GM12874 (cell line): ENCODE results near the gene FABP3.

Source experiments
- TF ChIP-seq, protein P1 (sequence below): IDR thresholded peaks from 2 replicates; pipeline ENCODE4 v1.5.1; 2011; ENCODE audit warnings: low read depth, mild to moderate bottlenecking, control low read depth, low read length, moderate library complexity; ENCODE audit not compliant: insufficient read depth

The FABP3 gene

DNA sequence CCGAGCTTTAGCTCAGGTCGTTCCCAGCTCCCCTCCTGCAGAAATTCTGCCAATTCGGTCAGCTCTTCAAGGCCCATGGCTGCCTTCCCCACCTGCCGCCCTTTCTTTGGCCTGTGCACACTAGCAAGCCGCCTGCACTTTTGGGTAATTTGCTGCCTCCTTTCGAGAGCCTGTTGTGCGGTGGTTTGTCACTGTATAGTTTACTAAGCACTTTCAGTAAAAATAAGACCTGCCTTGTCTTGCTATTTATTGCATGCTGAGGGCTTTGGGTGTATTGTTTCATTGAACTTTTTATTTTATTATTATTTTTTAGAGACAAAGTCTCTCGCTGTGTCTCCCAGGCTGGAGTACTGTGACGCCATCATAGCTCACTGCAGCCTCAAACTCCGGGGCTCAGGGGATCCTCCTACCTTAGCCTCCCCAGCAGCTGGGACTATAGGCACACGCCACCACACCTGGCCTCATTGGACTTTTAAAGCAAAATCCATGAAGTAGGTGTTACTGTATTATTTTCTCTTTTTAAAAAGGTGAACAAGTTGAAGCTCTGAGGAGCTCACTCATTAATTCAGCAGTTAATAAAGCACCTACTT, 1.1 kb upstream of the FABP3 start:
- TF ChIP-seq, protein P1, sequence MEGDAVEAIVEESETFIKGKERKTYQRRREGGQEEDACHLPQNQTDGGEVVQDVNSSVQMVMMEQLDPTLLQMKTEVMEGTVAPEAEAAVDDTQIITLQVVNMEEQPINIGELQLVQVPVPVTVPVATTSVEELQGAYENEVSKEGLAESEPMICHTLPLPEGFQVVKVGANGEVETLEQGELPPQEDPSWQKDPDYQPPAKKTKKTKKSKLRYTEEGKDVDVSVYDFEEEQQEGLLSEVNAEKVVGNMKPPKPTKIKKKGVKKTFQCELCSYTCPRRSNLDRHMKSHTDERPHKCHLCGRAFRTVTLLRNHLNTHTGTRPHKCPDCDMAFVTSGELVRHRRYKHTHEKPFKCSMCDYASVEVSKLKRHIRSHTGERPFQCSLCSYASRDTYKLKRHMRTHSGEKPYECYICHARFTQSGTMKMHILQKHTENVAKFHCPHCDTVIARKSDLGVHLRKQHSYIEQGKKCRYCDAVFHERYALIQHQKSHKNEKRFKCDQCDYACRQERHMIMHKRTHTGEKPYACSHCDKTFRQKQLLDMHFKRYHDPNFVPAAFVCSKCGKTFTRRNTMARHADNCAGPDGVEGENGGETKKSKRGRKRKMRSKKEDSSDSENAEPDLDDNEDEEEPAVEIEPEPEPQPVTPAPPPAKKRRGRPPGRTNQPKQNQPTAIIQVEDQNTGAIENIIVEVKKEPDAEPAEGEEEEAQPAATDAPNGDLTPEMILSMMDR = no peak

DNA sequence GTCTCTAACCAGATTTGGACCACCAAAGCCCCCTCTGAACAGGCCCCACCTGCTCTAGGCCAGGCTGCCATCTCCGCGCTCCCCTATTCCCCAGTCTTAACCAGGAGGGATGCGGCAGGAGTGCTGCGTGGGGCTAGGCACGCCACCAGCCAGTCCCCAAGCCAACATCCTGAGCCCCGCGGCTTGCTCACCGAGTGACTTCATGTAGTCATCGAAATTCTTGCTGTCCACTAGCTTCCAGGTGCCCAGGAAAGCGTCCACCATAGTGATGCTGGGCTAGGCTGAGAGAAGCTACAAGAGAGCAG, 173 bp downstream of the FABP3 start:
- TF ChIP-seq, protein P1 = no peak

DNA sequence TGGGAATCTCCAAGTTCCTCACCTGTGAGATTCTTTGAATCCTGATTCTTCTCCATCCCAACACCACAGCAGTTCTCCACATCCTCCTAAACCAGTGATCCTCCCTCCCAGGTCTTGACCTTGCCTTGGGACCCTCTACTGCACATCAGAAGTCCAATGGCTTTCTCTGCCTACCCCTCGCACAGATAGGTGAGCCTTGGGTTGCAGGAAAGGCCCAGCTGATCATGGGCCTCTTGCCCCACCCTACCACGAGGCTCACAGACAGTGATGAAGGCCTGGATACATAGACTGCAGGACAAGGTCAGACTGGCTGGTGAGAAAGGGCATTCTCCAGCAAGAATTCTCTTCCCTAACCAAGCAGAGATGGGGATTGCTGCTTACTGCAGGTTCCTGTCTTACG, 825 bp downstream of the FABP3 start:
- TF ChIP-seq, protein P1 = no peak

DNA sequence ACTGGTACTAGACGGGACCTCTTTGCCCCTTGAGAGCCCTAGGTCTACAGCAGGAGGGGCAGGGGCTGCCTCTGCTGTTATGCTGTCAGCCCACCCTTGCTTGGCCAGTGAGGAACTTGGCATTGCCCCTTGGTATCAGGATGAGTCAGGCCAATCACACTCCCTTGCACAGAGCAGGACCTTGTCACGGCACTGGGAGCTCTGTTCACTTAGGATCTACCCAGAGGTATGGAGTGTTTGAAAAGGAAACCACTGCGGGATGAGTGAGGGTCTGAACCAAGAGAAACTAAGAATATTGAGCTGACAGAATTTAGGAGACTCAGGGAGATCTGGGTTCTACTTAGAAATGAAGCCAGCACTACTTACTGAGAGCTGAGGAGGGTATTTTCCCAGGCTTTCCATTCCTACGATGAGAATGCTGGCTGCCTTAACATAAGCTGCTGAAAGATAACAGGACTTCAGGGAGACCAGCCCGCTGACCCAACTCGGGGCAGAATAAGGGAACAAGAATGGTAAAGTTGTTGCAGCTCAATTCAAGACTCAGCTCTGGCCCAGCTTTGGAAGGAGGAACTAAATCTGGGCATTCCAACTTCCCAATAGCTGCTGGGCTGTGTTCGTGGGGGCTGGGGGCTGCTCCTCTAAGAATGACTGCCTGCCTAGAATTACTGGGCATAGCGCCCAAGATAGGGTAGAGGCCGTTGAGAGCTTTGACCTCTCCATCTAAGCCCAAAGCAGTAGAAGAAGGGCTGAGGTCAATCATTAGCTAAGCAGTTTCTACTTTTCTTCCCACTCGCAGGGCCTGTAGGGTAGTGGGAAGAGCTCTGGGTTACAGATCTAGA, 1.5 kb downstream of the FABP3 start:
- TF ChIP-seq, protein P1 = no peak

DNA sequence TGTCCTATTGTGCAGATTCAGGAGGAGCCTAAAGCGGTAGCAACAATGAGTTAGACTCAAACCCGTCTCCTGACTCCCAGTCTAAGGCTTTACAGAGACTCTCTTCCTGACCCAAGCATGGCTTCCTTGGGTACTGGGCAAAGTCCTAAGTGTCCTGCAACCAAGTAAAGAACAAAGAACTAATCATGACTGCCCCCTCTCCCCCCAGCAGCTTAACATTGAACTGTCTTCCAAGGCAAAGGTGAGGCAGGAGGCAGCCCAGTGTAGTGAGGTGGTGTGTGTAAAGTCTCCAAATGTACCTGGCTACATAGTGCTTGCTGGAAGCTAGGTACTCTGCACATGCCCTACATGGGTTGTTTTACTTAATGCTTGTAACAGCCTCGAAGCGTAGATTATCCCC, 2.3 kb downstream of the FABP3 start:
- TF ChIP-seq, protein P1 = no peak

DNA sequence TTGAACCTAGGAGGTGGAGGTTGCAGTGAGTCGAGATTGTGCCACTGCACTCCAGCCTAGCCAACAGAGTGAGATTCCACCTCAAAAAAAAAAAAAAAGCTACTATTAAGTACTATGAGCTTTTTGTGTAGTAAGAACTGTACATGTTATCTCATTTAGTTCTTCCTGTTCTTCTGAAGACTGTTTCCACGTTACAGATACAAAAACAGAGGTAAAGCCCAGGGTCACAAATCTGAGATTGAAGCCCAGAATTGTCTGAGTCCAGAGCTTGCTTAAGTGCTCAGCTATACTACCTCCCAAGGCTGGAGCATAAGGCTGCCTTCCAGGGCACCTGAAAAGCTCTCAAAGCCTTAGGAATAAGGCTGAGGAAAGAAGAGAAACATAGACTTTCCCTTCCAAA, 2.9 kb downstream of the FABP3 start:
- TF ChIP-seq, protein P1 = no peak

DNA sequence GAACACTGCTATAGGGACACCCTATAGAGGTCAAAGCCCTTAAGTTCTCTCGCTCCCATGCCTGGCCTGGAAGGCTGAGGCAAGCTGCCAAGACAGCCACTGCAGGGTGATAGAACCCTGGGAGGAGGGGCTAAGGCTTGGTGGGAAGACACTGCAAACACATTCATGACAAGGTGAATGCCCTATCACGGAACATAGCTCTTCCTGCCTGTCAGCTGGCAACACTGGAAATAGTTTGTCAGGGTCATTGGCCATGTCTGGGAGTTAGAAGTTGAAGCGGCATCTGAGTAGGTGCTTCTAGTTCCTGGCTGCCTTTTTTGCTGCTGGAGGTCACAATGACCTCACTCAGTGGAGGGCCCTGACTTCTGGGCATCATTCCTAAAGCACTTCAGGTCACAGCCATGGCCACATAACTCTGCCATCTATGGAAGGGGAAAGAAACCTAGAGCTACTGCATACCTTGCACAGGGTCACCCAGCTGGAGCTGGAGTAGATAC, 4.2 kb downstream of the FABP3 start:
- TF ChIP-seq, protein P1 = no peak
